ENCODE data around the gene RSPRY1. TPM values are rescaled to one million over a fixed set of nuclear protein-coding genes. Genes with fewer than 3 reads are reported as not detected.
A peak's percentile ranks its signal among the peaks of the same experiment; 100 is the strongest.

The RSPRY1 gene
- total RNA-seq, 1 experiment from 2014 or later, result 31.0 TPM

DNA sequence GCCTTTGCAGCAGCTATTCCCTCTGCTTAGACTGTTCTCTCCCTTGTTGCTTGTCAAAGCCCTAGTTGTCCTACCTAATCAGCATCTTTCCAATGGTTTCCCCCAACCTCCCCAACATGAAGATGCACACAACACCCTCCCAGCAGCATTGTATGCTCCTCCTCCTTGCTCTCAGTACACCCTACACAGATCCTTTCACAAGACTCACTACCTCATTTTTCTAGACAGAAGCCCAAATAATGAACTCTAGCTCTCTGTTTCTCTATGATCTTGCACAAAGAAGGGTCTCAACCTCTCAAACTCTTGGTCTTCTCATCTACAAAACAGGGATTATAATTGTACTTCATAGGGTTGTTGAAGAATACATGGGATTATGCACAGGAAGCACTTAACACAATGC lies 19.7 kb upstream of the RSPRY1 start:
- DNase-seq, result no peak
- Histone ChIP-seq H3K36me3 (replicated peaks; ENCODE audit: control insufficient read depth, insufficient read depth, low read length) (peaks cover 29% of the 10 kb centered on the region), H3K4me3 (ENCODE audit: insufficient read depth, low read depth, low read length) (no peak overlapping the region), H3K27me3 (ENCODE audit: control insufficient read depth, insufficient read depth, low read length) (no peaks in the 10 kb centered on the region)

DNA sequence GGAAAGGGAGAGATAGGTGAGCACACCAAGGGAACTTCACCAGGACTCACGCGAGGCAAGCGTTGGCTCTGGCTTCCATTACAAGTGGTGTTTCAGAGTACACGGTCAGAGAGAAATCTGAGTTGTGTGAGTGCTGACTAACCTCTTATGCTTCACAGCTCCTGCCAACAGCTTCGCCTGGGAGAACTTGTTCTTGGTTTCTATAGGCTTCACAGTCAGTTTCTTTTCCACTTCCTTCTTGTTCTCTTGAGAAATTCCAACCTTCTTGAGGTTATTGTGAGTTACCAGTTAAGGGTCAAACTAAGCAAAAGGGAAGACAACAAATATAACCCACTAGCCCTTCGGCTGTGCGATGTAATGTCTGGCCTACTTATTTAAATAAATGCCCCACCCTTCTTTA lies 19.2 kb upstream of the RSPRY1 start:
- no peak for DNase-seq
- H3K4me3 ChIP-seq (ENCODE audit: insufficient read depth, low read depth, low read length), result no peak overlapping the region
- H3K36me3 ChIP-seq (replicated peaks; ENCODE audit: control insufficient read depth, insufficient read depth, low read length), result peaks cover 34% of the 10 kb centered on the region

DNA sequence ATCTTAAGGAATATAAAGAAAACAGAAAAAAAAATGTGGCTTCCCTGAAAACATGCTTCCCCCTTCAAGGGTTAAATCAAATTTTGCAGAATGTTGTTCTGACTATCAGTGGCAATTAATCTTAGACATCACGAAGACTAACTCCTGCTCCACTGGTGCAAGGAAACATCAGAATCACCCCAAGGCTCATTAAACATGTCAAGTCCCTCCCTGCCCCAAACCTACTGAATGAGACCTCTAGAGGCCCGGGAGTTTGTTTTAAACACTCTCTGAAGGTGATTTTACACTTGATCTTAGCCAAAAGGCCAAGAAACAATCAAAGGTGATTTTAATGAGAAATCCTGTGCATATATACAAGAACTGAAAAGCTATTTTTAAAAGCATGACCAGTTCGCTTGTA lies 18.6 kb upstream of the RSPRY1 start:
- no peak for DNase-seq
- Histone ChIP-seq H3K36me3 (replicated peaks; ENCODE audit: control insufficient read depth, insufficient read depth, low read length) (peaks cover 38% of the 10 kb centered on the region), H3K27me3 (ENCODE audit: control insufficient read depth, insufficient read depth, low read length) (no peaks in the 10 kb centered on the region), H3K4me3 (ENCODE audit: insufficient read depth, low read depth, low read length) (no peak overlapping the region)

More for the DNA sequence above, 19.2 kb upstream of the RSPRY1 start:
- H3K27me3 ChIP-seq (ENCODE audit: control insufficient read depth, insufficient read depth, low read length), result no peaks in the 10 kb centered on the region

DNA sequence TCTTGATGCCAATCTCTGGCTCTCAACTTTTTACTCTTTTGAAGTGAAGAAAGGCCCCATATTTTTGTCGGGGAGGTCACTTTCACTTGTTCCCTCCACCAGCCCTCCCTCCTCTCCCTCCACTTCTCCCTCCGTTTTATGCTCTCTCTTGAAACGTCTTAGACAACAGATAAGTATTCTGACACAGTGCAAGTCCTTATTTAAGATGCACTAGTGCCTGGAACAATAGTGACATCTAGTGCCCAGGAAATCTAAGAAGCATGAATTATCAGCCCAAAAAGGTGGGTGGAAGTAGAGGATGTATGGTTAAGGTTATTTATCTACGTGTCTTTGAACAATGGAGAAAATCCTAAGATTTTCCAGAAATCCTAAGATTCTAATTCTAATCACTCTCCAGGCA lies 18.2 kb upstream of the RSPRY1 start:
- Histone ChIP-seq H3K4me3 (ENCODE audit: insufficient read depth, low read depth, low read length) (no peak overlapping the region), H3K27me3 (ENCODE audit: control insufficient read depth, insufficient read depth, low read length) (no peaks in the 10 kb centered on the region), H3K36me3 (replicated peaks; ENCODE audit: control insufficient read depth, insufficient read depth, low read length) (peaks cover 39% of the 10 kb centered on the region)
- DNase-seq, result peak; percentile 50

DNA sequence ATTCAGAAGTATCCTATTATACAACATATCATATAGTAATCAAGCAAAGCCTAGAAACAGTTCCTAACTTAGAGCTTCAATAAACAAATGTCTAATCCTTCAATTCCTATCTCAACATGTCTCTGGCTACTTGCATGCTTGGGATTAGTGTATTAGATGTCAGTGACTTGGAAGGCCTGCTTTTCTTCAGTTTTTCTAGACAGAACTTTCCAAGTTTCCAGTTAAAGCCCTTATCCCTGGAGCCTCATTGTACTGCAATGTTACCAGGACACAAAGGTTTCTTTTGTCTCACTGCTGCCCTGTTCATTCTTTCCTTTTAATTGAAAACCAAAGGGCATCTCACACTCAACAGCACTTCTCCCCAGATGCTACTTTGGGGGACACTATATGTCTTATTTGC lies 16.8 kb upstream of the RSPRY1 start:
- Histone ChIP-seq H3K27me3 (ENCODE audit: control insufficient read depth, insufficient read depth, low read length) (no peaks in the 10 kb centered on the region), H3K4me3 (ENCODE audit: insufficient read depth, low read depth, low read length) (no peak overlapping the region), H3K36me3 (replicated peaks; ENCODE audit: control insufficient read depth, insufficient read depth, low read length) (peaks cover 37% of the 10 kb centered on the region)
- DNase-seq, result no peak

DNA sequence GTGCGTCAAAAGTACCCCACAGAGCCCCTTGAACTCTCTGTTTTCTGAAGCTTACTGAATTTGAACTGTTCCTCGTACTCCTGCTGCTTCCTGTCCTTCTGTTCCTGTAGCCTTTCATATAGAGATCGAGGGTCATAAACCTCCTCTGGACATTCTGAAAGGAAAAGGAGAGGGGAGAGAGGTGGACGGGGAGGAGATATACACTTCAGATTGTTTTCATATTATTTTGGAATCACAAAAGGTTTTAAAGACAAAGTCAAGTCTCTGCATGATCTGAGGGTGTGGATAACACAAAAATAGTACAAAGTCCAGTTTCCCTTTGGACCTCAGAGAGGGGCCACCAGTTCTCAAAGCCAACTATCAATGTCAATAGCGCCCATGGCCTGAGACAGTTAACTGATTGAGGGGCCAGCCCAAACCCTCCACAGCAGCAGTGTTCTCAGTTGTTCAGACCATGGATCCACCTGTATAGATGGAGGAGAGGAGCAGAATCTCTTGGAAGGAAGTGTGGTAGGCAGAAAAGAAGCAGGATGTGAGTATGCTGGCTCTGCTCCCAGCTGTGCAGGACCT lies 13.3 kb upstream of the RSPRY1 start:
- peaks cover 21% of the 10 kb centered on the region for H3K36me3 ChIP-seq (replicated peaks; ENCODE audit: control insufficient read depth, insufficient read depth, low read length)
- DNase-seq, result no peak
- H3K27me3 ChIP-seq (ENCODE audit: control insufficient read depth, insufficient read depth, low read length), result no peaks in the 10 kb centered on the region; the same call in 1 of the 2 replicates
- H3K4me3 ChIP-seq (ENCODE audit: insufficient read depth, low read depth, low read length), result no peak overlapping the region

- Histone ChIP-seq H3K4me3 (ENCODE audit: insufficient read depth, low read depth, low read length) (no peak overlapping the region), H3K36me3 (replicated peaks; ENCODE audit: control insufficient read depth, insufficient read depth, low read length) (peaks cover 15% of the 10 kb centered on the region), H3K27me3 (ENCODE audit: control insufficient read depth, insufficient read depth, low read length) (no peaks in the 10 kb centered on the region; the same call in 1 of the 2 replicates)
- DNase-seq, result no peak
Observed at GRCh38 chr16:57175896-57176295, 10.2 kb upstream of the RSPRY1 start.

DNA sequence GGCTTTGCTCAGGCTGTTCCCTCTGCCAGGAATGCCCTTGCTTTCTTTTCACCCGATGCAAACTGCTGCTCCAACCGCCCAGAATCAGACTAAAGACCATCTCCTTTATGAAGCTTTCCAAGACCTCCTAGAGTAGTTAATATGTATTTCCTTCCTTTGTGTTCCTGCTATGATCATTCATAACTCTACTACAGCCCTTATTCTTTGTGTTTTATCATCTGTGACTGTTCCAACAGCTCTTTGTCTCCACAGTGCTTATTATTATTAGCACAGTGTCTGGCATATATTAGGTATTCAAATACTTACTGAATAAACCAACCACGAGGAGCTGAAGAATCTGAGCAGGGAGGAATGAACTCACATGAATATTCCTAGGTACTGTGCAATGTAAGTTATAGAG lies 7.9 kb upstream of the RSPRY1 start:
- Histone ChIP-seq H3K36me3 (replicated peaks; ENCODE audit: control insufficient read depth, insufficient read depth, low read length) (no peaks in the 10 kb centered on the region; the same call in 1 of the 2 replicates), H3K4me3 (ENCODE audit: insufficient read depth, low read depth, low read length) (no peak overlapping the region), H3K27me3 (ENCODE audit: control insufficient read depth, insufficient read depth, low read length) (no peaks in the 10 kb centered on the region; the same call in 1 of the 2 replicates)
- no peak for DNase-seq

GRCh38 chr16:57178793-57179212 lies 7.3 kb upstream of the RSPRY1 start:
- DNase-seq, result peak; percentile 42
- H3K4me3 ChIP-seq (ENCODE audit: insufficient read depth, low read depth, low read length), result no peak overlapping the region
- no peaks in the 10 kb centered on the region; the same call in 1 of the 2 replicates for H3K27me3 ChIP-seq (ENCODE audit: control insufficient read depth, insufficient read depth, low read length)
- no peaks in the 10 kb centered on the region; the same call in 1 of the 2 replicates for H3K36me3 ChIP-seq (replicated peaks; ENCODE audit: control insufficient read depth, insufficient read depth, low read length)

DNA sequence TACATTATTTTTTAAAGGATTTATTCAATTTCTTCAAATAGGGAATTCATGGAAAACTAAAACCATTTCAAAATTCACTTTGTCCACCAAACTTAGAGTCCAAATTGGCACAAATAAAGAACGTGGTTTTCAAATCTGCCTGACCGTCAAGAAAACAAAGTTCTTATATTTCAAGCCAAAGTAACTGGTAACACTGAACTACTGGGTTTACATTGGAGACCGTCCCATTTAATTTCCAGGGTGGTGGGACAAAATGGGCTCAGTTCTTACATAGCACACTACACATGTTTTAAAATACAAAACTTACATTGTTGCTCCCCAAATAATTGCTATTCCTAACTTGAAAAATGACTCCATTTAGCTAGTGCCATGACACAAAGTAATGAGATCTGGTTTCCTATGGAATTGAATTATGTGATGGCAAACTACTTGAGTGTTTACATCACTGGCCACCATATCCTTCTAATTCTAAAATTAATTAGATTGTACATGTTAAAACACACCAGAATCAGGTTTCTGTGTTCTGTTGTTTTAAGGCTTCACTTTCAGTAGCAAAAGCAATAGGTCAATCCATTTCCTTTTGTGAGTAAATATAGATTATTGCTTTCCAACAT lies 6.8 kb upstream of the RSPRY1 start:
- DNase-seq, result no peak
- Histone ChIP-seq H3K27me3 (ENCODE audit: control insufficient read depth, insufficient read depth, low read length) (no peaks in the 10 kb centered on the region; the same call in 1 of the 2 replicates), H3K36me3 (replicated peaks; ENCODE audit: control insufficient read depth, insufficient read depth, low read length) (no peaks in the 10 kb centered on the region; the same call in 1 of the 2 replicates), H3K4me3 (ENCODE audit: insufficient read depth, low read depth, low read length) (no peak overlapping the region)

GRCh38 chr16:57184113-57184512 lies 2.0 kb upstream of the RSPRY1 start:
- Histone ChIP-seq H3K36me3 (replicated peaks; ENCODE audit: control insufficient read depth, insufficient read depth, low read length) (no peaks in the 10 kb centered on the region), H3K4me3 (ENCODE audit: insufficient read depth, low read depth, low read length) (no peak overlapping the region), H3K27me3 (ENCODE audit: control insufficient read depth, insufficient read depth, low read length) (no peaks in the 10 kb centered on the region; the same call in 1 of the 2 replicates)
- DNase-seq, result no peak

- peak; percentile 17 for DNase-seq
- H3K36me3 ChIP-seq (replicated peaks; ENCODE audit: control insufficient read depth, insufficient read depth, low read length), result no peaks in the 10 kb centered on the region
- H3K4me3 ChIP-seq (ENCODE audit: insufficient read depth, low read depth, low read length), result peak overlapping the region; percentile 84
- no peaks in the 10 kb centered on the region; the same call in 1 of the 2 replicates for H3K27me3 ChIP-seq (ENCODE audit: control insufficient read depth, insufficient read depth, low read length)
Observed at GRCh38 chr16:57184887-57185445, 1.2 kb upstream of the RSPRY1 start.

- peak; percentile 74 for DNase-seq
- no peaks in the 10 kb centered on the region for H3K36me3 ChIP-seq (replicated peaks; ENCODE audit: control insufficient read depth, insufficient read depth, low read length)
- no peaks in the 10 kb centered on the region; the same call in 1 of the 2 replicates for H3K27me3 ChIP-seq (ENCODE audit: control insufficient read depth, insufficient read depth, low read length)
- peak overlapping the region; percentile 84 for H3K4me3 ChIP-seq (ENCODE audit: insufficient read depth, low read depth, low read length)
Observed at GRCh38 chr16:57185446-57185944, 634 bp upstream of the RSPRY1 start.

GRCh38 chr16:57186872-57187854 lies 1.0 kb downstream of the RSPRY1 start:
- Histone ChIP-seq H3K36me3 (replicated peaks; ENCODE audit: control insufficient read depth, insufficient read depth, low read length) (no peaks in the 10 kb centered on the region), H3K27me3 (ENCODE audit: control insufficient read depth, insufficient read depth, low read length) (no peaks in the 10 kb centered on the region; the same call in 1 of the 2 replicates), H3K4me3 (ENCODE audit: insufficient read depth, low read depth, low read length) (peak overlapping the region; percentile 78)
- peak; percentile 45 for DNase-seq
